ENCODE data around the gene RPS29. TPM values are rescaled to one million over a fixed set of nuclear protein-coding genes. Genes with fewer than 3 reads are reported as not detected.

Gene RPS29
- total RNA-seq, 4 donors from 2014 or later, result 2,435 to 6,129 (median 4,291) TPM

GRCh38 chr14:49579841-49580240 lies 6.3 kb downstream of the RPS29 start:
- Histone ChIP-seq H3K27me3 (no peaks in the 10 kb centered on the region), H3K9me3 (no peaks in the 10 kb centered on the region), H3K4me1 (peaks cover 7 to 22% (median 20%) of the 10 kb centered on the region in 4 donors), H3K27ac (no peak overlapping the region), H3K4me3 (no peak overlapping the region), H3K36me3 (peaks cover 0 to 15% (median 4%) of the 10 kb centered on the region in 4 donors)
- 75 to 84% methylated on average over 1 to 2 of the region's 2 CpGs for WGBS, 2 donors (ENCODE audit: low coverage in 1 of 2)
- in situ Hi-C loops (cut with MboI; ENCODE audit: low pct_ligation_motif_present in 1 of 4, low pct_unique_long_range_greater_than_20kb in 1 of 4, low sequenced_read_pairs in 3 of 4) (no loop called here), intact Hi-C loops (cut with DNase I; ENCODE audit: low total_unique reads) (no loop called here)
- DNase-seq, result no peak
- TF ChIP-seq CTCF (IDR thresholded peaks at IDR 0.05), result no peak
- TF ChIP-seq POLR2A (IDR thresholded peaks at IDR 0.05), result no peak
- no peak for TF ChIP-seq EP300 (IDR thresholded peaks at IDR 0.05; ENCODE audit: low read depth)
- TF ChIP-seq POLR2AphosphoS5 (IDR thresholded peaks at IDR 0.05), result no peak

GRCh38 chr14:49578141-49578540 lies 8.0 kb downstream of the RPS29 start:
- H3K27ac ChIP-seq, result no peak overlapping the region
- intact Hi-C loops (cut with DNase I; ENCODE audit: low total_unique reads), result no loop called here
- peaks cover 0 to 9% (median 4%) of the 10 kb centered on the region in 4 donors for H3K36me3 ChIP-seq
- no peaks in the 10 kb centered on the region for H3K9me3 ChIP-seq
- H3K4me1 ChIP-seq, result peaks cover 0 to 5% (median 4%) of the 10 kb centered on the region in 4 donors
- no peaks in the 10 kb centered on the region for H3K27me3 ChIP-seq
- TF ChIP-seq POLR2AphosphoS5 (IDR thresholded peaks at IDR 0.05) (no peak), CTCF (IDR thresholded peaks at IDR 0.05) (no peak), EP300 (IDR thresholded peaks at IDR 0.05; ENCODE audit: low read depth) (no peak), POLR2A (IDR thresholded peaks at IDR 0.05) (no peak)
- DNase-seq, result no peak
- H3K4me3 ChIP-seq, result no peak overlapping the region
- 95 to 100% methylated on average over 1 of the region's 1 CpG for WGBS, 2 donors (ENCODE audit: low coverage in 1 of 2)
- in situ Hi-C loops (cut with MboI; ENCODE audit: low pct_ligation_motif_present in 1 of 4, low pct_unique_long_range_greater_than_20kb in 1 of 4, low sequenced_read_pairs in 3 of 4), result no loop called here

- in situ Hi-C loops (cut with MboI; ENCODE audit: low pct_ligation_motif_present in 1 of 4, low pct_unique_long_range_greater_than_20kb in 1 of 4, low sequenced_read_pairs in 3 of 4) (no loop called here), intact Hi-C loops (cut with DNase I; ENCODE audit: low total_unique reads) (no loop called here)
- Histone ChIP-seq H3K9me3 (no peaks in the 10 kb centered on the region), H3K27me3 (no peaks in the 10 kb centered on the region), H3K4me3 (no peak overlapping the region), H3K36me3 (peaks cover 0 to 9% (median 4%) of the 10 kb centered on the region in 4 donors), H3K4me1 (no peaks in the 10 kb centered on the region), H3K27ac (no peak overlapping the region)
- TF ChIP-seq EP300 (IDR thresholded peaks at IDR 0.05; ENCODE audit: low read depth), result no peak
- no peak for DNase-seq
- WGBS, 2 donors (ENCODE audit: low coverage in 1 of 2), result 90% methylated on average over 5 of the region's 5 CpGs
Measured at GRCh38 chr14:49574038-49574437, 12.1 kb downstream of the RPS29 start.

GRCh38 chr14:49569281-49569680 lies 16.9 kb downstream of the RPS29 start:
- no peak overlapping the region for H3K4me3 ChIP-seq
- no peak for DNase-seq
- H3K9me3 ChIP-seq, result no peaks in the 10 kb centered on the region
- intact Hi-C loops (cut with DNase I; ENCODE audit: low total_unique reads), result no loop called here
- no peak overlapping the region for H3K27ac ChIP-seq
- 86% methylated on average over 3 of the region's 3 CpGs; no CpG with 5 or more reads in 1 of the 2 donors for WGBS, 2 donors (ENCODE audit: low coverage in 1 of 2)
- no peak for TF ChIP-seq CTCF (IDR thresholded peaks at IDR 0.05)
- no peak for TF ChIP-seq POLR2AphosphoS5 (IDR thresholded peaks at IDR 0.05)
- no peak for TF ChIP-seq POLR2A (IDR thresholded peaks at IDR 0.05)
- TF ChIP-seq EP300 (IDR thresholded peaks at IDR 0.05; ENCODE audit: low read depth), result no peak
- H3K36me3 ChIP-seq, result no peaks in the 10 kb centered on the region
- H3K27me3 ChIP-seq, result no peaks in the 10 kb centered on the region
- no peaks in the 10 kb centered on the region for H3K4me1 ChIP-seq
- in situ Hi-C loops (cut with MboI; ENCODE audit: low pct_ligation_motif_present in 1 of 4, low pct_unique_long_range_greater_than_20kb in 1 of 4, low sequenced_read_pairs in 3 of 4), result no loop called here

GRCh38 chr14:49566714-49567113 lies 19.5 kb downstream of the RPS29 start:
- Histone ChIP-seq H3K27me3 (no peaks in the 10 kb centered on the region), H3K4me3 (no peak overlapping the region), H3K9me3 (no peaks in the 10 kb centered on the region), H3K4me1 (no peaks in the 10 kb centered on the region), H3K27ac (no peak overlapping the region), H3K36me3 (no peaks in the 10 kb centered on the region)
- WGBS, 2 donors (ENCODE audit: low coverage in 1 of 2), result 92 to 100% methylated on average over 10 to 12 of the region's 12 CpGs
- TF ChIP-seq POLR2A (IDR thresholded peaks at IDR 0.05) (no peak), CTCF (IDR thresholded peaks at IDR 0.05) (no peak), POLR2AphosphoS5 (IDR thresholded peaks at IDR 0.05) (no peak), EP300 (IDR thresholded peaks at IDR 0.05; ENCODE audit: low read depth) (no peak)
- intact Hi-C loops (cut with DNase I; ENCODE audit: low total_unique reads) (no loop called here), in situ Hi-C loops (cut with MboI; ENCODE audit: low pct_ligation_motif_present in 1 of 4, low pct_unique_long_range_greater_than_20kb in 1 of 4, low sequenced_read_pairs in 3 of 4) (no loop called here)
- DNase-seq, result no peak
